ENCODE data around the gene RDH16. TPM values are rescaled to one million over a fixed set of nuclear protein-coding genes. Genes with fewer than 3 reads are reported as not detected.

RDH16 gene
- polyA plus RNA-seq, 3 donors: 0.47 TPM; not detected in 2

- WGBS (ENCODE audit: insufficient coverage): 97% methylated on average over 3 of the region's 4 CpGs
- Histone ChIP-seq H3K4me3 (replicated peaks in 1 of 3; ENCODE audit: low read depth in 2 of 3, low read length in 3 of 3) (no peak overlapping the region), H3K4me2 (replicated peaks; ENCODE audit: extremely low read depth, low read length, poor library complexity, severe bottlenecking) (no peak overlapping the region), H2AFZ (ENCODE audit: insufficient read depth, low read depth, low read length, poor library complexity, severe bottlenecking) (no peak overlapping the region), H3K27ac (ENCODE audit: low read depth in 1 of 2, low read length in 2 of 2) (no peak overlapping the region), H3K4me1 (ENCODE audit: control insufficient read depth in 1 of 2, insufficient read depth in 2 of 2, low read length in 2 of 2) (no peaks in the 10 kb centered on the region), H3K79me2 (ENCODE audit: insufficient read depth, low read length) (peaks cover 2% of the 10 kb centered on the region), H3K36me3 (replicated peaks in 1 of 2; ENCODE audit: control insufficient read depth in 1 of 2, insufficient read depth in 2 of 2, low read length in 2 of 2) (peaks cover 37 to 61% of the 10 kb centered on the region in 2 donors), H4K20me1 (ENCODE audit: insufficient read depth, low read length) (peaks cover 15% of the 10 kb centered on the region), H3K9me3 (replicated peaks in 1 of 2; ENCODE audit: control insufficient read depth in 1 of 2, insufficient read depth in 1 of 2, low read length in 2 of 2) (no peaks in the 10 kb centered on the region), H3K27me3 (ENCODE audit: control insufficient read depth in 2 of 2, insufficient read depth in 2 of 2, low read length in 2 of 2) (no peaks in the 10 kb centered on the region), H3K9ac (ENCODE audit: insufficient read depth, low read length, poor library complexity, severe bottlenecking) (no peak overlapping the region)
- DNase-seq: no peak
- no peak overlapping the region for H3K27ac Mint-ChIP-seq
- peaks cover 4% of the 10 kb centered on the region for H3K4me1 Mint-ChIP-seq
- no peak overlapping the region for H3K4me3 Mint-ChIP-seq
- no peak for TF ChIP-seq CTCF (IDR thresholded peaks at IDR 0.05)
- H3K9me3 Mint-ChIP-seq: no peaks in the 10 kb centered on the region
- H3K27me3 Mint-ChIP-seq (ENCODE audit: low read depth in 3 of 3): peaks cover 0 to 5% (median 0%) of the 10 kb centered on the region in 3 donors
- intact Hi-C loops (cut with micrococcal nuclease): no loop called here
- H3K36me3 Mint-ChIP-seq: peaks cover 56 to 72% of the 10 kb centered on the region in 2 donors
Measured at GRCh38 chr12:56999456-56999855, 42.0 kb upstream of the RDH16 start.

DNA sequence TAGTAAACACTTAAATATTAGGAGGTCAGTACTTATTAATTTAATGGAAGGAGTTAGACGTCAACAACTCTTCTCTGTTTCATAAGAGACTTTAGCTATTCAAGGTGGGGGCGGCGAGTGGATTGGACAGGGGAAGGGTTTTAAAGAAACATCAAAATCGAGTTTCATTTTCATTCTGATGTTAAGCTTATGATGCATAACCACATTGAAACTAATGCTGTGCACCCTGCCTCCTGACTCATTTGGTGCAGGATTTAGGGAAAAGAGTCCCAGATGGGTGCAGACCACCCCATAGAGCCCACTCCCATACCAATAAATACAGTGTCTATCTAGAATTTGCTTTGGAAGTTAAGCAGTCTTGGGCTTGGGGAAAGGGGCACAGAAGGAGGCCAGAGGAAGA, 41.6 kb upstream of the RDH16 start:
- H3K27ac ChIP-seq (ENCODE audit: low read depth in 1 of 2, low read length in 2 of 2): no peak overlapping the region
- no peaks in the 10 kb centered on the region for H3K9me3 Mint-ChIP-seq
- peaks cover 33 to 56% of the 10 kb centered on the region in 2 donors for H3K36me3 ChIP-seq (replicated peaks in 1 of 2; ENCODE audit: control insufficient read depth in 1 of 2, insufficient read depth in 2 of 2, low read length in 2 of 2)

More for the DNA sequence above, 41.6 kb upstream of the RDH16 start:
- no peak for TF ChIP-seq CTCF (IDR thresholded peaks at IDR 0.05)
- Histone ChIP-seq H3K4me1 (ENCODE audit: control insufficient read depth in 1 of 2, insufficient read depth in 2 of 2, low read length in 2 of 2) (no peaks in the 10 kb centered on the region), H2AFZ (ENCODE audit: insufficient read depth, low read depth, low read length, poor library complexity, severe bottlenecking) (no peak overlapping the region), H3K4me3 (replicated peaks in 1 of 3; ENCODE audit: low read depth in 2 of 3, low read length in 3 of 3) (no peak overlapping the region), H3K4me2 (replicated peaks; ENCODE audit: extremely low read depth, low read length, poor library complexity, severe bottlenecking) (no peak overlapping the region), H4K20me1 (ENCODE audit: insufficient read depth, low read length) (peaks cover 11% of the 10 kb centered on the region), H3K27me3 (ENCODE audit: control insufficient read depth in 2 of 2, insufficient read depth in 2 of 2, low read length in 2 of 2) (no peaks in the 10 kb centered on the region), H3K9ac (ENCODE audit: insufficient read depth, low read length, poor library complexity, severe bottlenecking) (no peak overlapping the region), H3K9me3 (replicated peaks in 1 of 2; ENCODE audit: control insufficient read depth in 1 of 2, insufficient read depth in 1 of 2, low read length in 2 of 2) (no peaks in the 10 kb centered on the region), H3K79me2 (ENCODE audit: insufficient read depth, low read length) (no peaks in the 10 kb centered on the region)
- Mint-ChIP-seq H3K4me3 (no peak overlapping the region), H3K27me3 (ENCODE audit: low read depth in 3 of 3) (peaks cover 0 to 5% (median 0%) of the 10 kb centered on the region in 3 donors), H3K36me3 (peaks cover 52 to 68% of the 10 kb centered on the region in 2 donors), H3K4me1 (peaks cover 4% of the 10 kb centered on the region), H3K27ac (no peak overlapping the region)
- intact Hi-C loops (cut with micrococcal nuclease): no loop called here
- no peak for DNase-seq
- WGBS (ENCODE audit: insufficient coverage): 100% methylated on average over 2 of the region's 4 CpGs

Measured in CD14-positive monocyte (primary cell).